ENCODE results near the gene PLXNB2.

Gene PLXNB2

GRCh38 chr22:50268655-50269113 lies 38.8 kb downstream of the PLXNB2 start:
- TF ChIP-seq ZFP30 (CRISPR knock-in tag; IDR thresholded peaks at IDR 0.05): no peak
- no peak for TF ChIP-seq ZFP3 (CRISPR knock-in tag; IDR thresholded peaks at IDR 0.05)
- no peak for ATAC-seq

GRCh38 chr22:50267591-50268390 lies 39.7 kb downstream of the PLXNB2 start:
- no peak for ATAC-seq
- TF ChIP-seq ZFP30 (CRISPR knock-in tag; IDR thresholded peaks at IDR 0.05): no peak
- TF ChIP-seq CSDC2 (CRISPR knock-in tag; IDR thresholded peaks at IDR 0.05): no peak
- TF ChIP-seq PATZ1 (CRISPR knock-in tag; IDR thresholded peaks at IDR 0.05; ENCODE audit: borderline replicate concordance): no peak
- no peak for TF ChIP-seq CREB5 (CRISPR knock-in tag; IDR thresholded peaks at IDR 0.05; ENCODE audit: low read depth)
- TF ChIP-seq ESRRG (CRISPR knock-in tag; IDR thresholded peaks at IDR 0.05): no peak
- no peak for TF ChIP-seq RARB (CRISPR knock-in tag; IDR thresholded peaks at IDR 0.05)
- no peak for TF ChIP-seq TSHZ2 (CRISPR knock-in tag; IDR thresholded peaks at IDR 0.05)
- no peak for TF ChIP-seq TOX (CRISPR knock-in tag; IDR thresholded peaks at IDR 0.05; ENCODE audit: borderline replicate concordance)
- TF ChIP-seq GLIS3 (CRISPR knock-in tag; IDR thresholded peaks at IDR 0.05): no peak
- TF ChIP-seq BACH2 (CRISPR knock-in tag; IDR thresholded peaks at IDR 0.05; ENCODE audit: borderline replicate concordance): no peak
- no peak for TF ChIP-seq OSR1 (CRISPR knock-in tag; IDR thresholded peaks at IDR 0.05)
- no peak for TF ChIP-seq ZNF565 (CRISPR knock-in tag; conservative IDR thresholded peaks at IDR 0.05; ENCODE audit: low read depth)

- no peak for ATAC-seq
- TF ChIP-seq ZNF8 (CRISPR knock-in tag; IDR thresholded peaks at IDR 0.05) (no peak), TSHZ2 (CRISPR knock-in tag; IDR thresholded peaks at IDR 0.05) (no peak), PATZ1 (CRISPR knock-in tag; IDR thresholded peaks at IDR 0.05; ENCODE audit: borderline replicate concordance) (no peak), ZFP30 (CRISPR knock-in tag; IDR thresholded peaks at IDR 0.05) (no peak), OSR1 (CRISPR knock-in tag; IDR thresholded peaks at IDR 0.05) (no peak), PPARA (CRISPR knock-in tag; IDR thresholded peaks at IDR 0.05; ENCODE audit: borderline replicate concordance) (no peak), TOX (CRISPR knock-in tag; IDR thresholded peaks at IDR 0.05; ENCODE audit: borderline replicate concordance) (no peak), ARNTL (CRISPR knock-in tag; IDR thresholded peaks at IDR 0.05; ENCODE audit: borderline replicate concordance, low read depth) (no peak), ZNF565 (CRISPR knock-in tag; conservative IDR thresholded peaks at IDR 0.05; ENCODE audit: low read depth) (no peak), POU6F1 (CRISPR knock-in tag; IDR thresholded peaks at IDR 0.05; ENCODE audit: borderline replicate concordance, low read depth) (no peak), ESRRG (CRISPR knock-in tag; IDR thresholded peaks at IDR 0.05) (no peak), CSRNP3 (CRISPR knock-in tag; IDR thresholded peaks at IDR 0.05) (no peak), ZNF70 (CRISPR knock-in tag; IDR thresholded peaks at IDR 0.05) (no peak), GLIS3 (CRISPR knock-in tag; IDR thresholded peaks at IDR 0.05) (no peak), ZFP3 (CRISPR knock-in tag; IDR thresholded peaks at IDR 0.05) (no peak), BACH2 (CRISPR knock-in tag; IDR thresholded peaks at IDR 0.05; ENCODE audit: borderline replicate concordance) (no peak), ISL1 (CRISPR knock-in tag; IDR thresholded peaks at IDR 0.05) (no peak), CSDC2 (CRISPR knock-in tag; IDR thresholded peaks at IDR 0.05) (no peak), SNAI2 (CRISPR knock-in tag; IDR thresholded peaks at IDR 0.05) (no peak)
These were observed 40.5 kb downstream of the PLXNB2 start for GRCh38 chr22:50266994-50267393.
